Motor neuron (in vitro differentiated cells): ENCODE data around the gene SPRED3. TPM values are rescaled to one million over a fixed set of nuclear protein-coding genes. Genes with fewer than 3 reads are reported as not detected.

ENCODE experiments used
- ATAC-seq, 8 experiments: fragments of 200-7000 bp; cut with Tn5 transposase; replicated peaks in 6 of 8; 2 replicates each; pipeline ENCODE4 v1.8.0; 2021; ENCODE audit warnings: mild to moderate bottlenecking in 8 of 8, moderate library complexity in 8 of 8
- H3K27ac ChIP-seq, 2 donors: fragments of 250-450 bp; sonication (Bioruptor Pico); 2 replicates each; pipeline ENCODE4 v1.9.0; 2021; ENCODE audit warnings: antibody characterized with exemption in 2 of 2, mild to moderate bottlenecking in 2 of 2, moderate library complexity in 1 of 2
- H3K4me1 ChIP-seq, 2 donors: fragments of 250-450 bp; sonication (Bioruptor Pico); replicated peaks in 1 of 2; 2 replicates each; pipeline ENCODE4 v1.6.1; 2021; ENCODE audit warnings: antibody characterized with exemption in 2 of 2, mild to moderate bottlenecking in 2 of 2, moderate library complexity in 1 of 2
- H3K4me3 ChIP-seq, 5 donors: fragments of 250-450 bp; sonication (Bioruptor Pico); 2 replicates each; pipeline ENCODE4 v1.9.0; 2021; ENCODE audit warnings: antibody characterized with exemption in 5 of 5, mild to moderate bottlenecking in 5 of 5, moderate library complexity in 4 of 5
- WGBS, 10 experiments: fragments of 450-650 bp; shearing (Covaris generic); methylation state at CpG; one replicate each; pipeline ENCODE4 v1.0.0; 2022; 5-methylcytosine and 5-hydroxymethylcytosine counted together
- in situ Hi-C, 9 experiments: fragments of 400-800 bp; cut with MboI; loops; one replicate each; pipeline ENCODE4 v1.15.0; 2021; ENCODE audit warnings: low sequenced_read_pairs in 9 of 9, low pct_unique_long_range_greater_than_20kb in 2 of 9; ENCODE audit not compliant: unreplicated experiment in 9 of 9
- total RNA-seq, 8 experiments: library from RNA; unstranded; fragments of 300-600 nt; gene quantifications; 2 replicates each; pipeline versions ENCODE4 v1.2.3 to v1.2.4, GENCODE V29; 2022

The SPRED3 gene
- total RNA-seq, 8 experiments from 2014 or later = 0.87 to 7.6 (median 3.8) TPM

DNA sequence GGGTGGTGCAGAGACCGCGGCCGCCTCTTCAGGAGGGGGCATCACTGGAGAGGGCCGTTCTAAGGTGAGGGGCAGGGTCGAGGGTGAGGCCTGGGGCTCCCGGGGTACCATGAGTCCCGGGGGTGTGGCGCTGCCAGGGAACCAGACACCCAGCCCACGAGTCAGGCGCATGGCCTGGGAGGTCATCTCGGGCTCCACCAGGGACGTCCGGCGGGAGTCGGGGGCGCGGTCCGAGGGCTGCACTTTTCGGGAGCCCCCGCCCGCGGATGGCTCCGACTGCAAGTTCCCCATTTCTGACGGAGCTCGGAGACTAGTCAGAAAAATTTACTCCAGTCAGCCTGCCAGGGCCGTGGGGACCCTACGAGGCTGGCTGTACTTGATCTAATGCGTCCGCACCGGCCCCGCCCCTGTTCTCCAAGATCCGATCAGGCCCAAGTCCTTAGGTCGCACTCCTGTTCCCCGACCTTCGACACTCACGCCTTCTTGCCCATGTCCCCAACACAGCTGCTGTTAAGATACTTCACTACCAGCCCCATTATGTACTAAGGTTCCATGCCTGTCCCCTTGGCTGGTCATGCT, 1.4 kb upstream of the SPRED3 start:
- Histone ChIP-seq H3K4me3 (peak overlapping the region; percentile 74 to 98 (median 77)), H3K4me1 (peaks cover 4 to 14% of the 10 kb centered on the region in 2 donors), H3K27ac (peak overlapping the region; percentile 67 to 80)
- no peak for ATAC-seq
- WGBS, 10 experiments = 0 to 55% (median 11%) methylated on average over 1 to 5 of the region's 36 CpGs; no CpG with 5 or more reads in 5 of the 10 experiments
- in situ Hi-C loops = no loop called here

DNA sequence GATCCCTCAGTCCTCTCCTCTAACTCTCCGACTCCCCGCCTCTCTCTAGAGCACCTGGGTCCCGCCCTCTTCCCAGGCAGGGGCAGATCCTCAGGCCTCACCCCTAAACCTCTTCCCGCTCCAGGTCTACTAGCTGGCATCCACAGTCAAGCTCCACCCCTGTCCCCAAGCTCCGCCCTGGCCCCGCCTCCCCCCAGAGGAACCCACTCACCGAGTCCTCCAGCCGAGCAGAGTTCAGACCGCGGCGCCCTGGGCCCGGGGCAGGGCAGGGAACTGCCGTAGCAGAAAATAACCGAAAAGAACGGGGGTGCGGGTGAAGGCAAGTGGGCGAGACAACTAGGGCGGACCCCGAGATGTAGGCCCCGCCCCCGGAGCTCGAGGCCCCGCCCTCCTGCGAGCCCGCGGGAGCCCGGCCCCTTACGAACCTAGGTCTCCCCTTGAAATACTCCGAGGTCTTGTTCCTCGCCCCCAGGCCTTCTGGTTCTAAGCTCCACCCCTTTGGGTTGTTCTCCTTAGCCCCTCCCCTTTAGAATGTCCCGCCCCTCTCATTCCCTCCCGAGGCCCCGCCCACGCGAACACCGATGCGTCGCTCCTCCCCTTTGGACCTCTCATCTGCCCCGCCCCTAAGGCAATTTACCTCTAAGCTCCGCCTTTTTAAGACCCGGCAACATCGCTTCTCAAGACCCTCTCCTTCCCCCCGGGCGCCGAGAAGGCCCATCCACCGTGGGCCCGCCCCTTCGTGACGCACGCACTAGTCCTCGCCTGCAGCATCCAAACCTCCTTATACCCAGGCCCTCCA, 748 bp upstream of the SPRED3 start, which contains the start of gene GGN:
TSS of gene GGN (minus strand) at position 485 of the 799 bp plus-strand sequence. CDS start 773 bp downstream, outside the sequence.
- in situ Hi-C loops = no loop called here

DNA sequence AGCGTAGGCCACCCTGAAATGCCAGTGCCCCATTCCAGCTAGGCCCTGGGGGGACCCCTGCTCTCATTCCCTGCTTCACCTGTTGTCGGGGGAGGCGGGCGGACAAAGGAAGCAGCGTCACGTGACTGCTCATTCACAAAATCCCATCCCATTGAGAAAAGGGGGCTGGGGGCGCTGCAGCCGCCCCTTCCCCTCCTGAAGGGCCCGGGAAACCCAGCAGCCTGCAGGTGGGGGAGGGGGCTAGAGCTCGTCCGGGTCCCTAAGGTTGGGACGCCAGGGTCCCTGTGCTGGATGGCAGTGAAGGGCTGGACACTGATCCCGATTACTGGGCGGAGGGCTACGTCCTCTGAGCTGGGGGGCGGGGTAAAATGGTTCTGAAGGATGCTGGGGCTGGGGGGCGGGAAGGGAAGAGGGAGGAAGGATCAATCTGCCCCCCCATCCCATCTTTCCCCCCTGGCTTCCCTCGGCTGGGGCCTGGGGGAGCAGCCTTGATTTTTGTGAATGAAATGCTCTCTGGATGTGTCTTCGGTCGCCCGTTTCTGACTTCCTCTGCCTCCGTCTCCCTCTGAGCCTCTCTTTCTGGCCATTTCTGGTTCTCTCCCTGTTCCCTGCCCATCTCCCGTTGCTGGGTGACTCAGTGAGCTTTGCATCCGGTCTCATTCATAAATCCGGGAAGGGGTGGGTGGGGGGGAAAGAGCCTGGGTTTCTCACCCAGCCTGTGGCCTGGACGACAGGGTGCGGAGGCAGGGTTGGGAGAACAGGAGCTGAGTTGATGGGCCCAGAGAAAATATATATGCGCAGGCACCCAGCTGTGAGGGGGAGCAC, 816 bp downstream of the SPRED3 start:
- peak in 7 of 8 experiments; percentile 7 to 38 (median 12) for ATAC-seq
- peaks cover 4 to 14% of the 10 kb centered on the region in 2 donors for H3K4me1 ChIP-seq
- in situ Hi-C loops = no loop called here
- peak overlapping the region; percentile 67 to 80 for H3K27ac ChIP-seq
- WGBS, 10 experiments = 0% methylated on average over 1 to 5 of the region's 28 CpGs; no CpG with 5 or more reads in 7 of the 10 experiments
- H3K4me3 ChIP-seq = peak overlapping the region; percentile 74 to 98 (median 77)

More for the DNA sequence above, 748 bp upstream of the SPRED3 start, which contains the start of gene GGN:
- Histone ChIP-seq H3K4me1 (peaks cover 4 to 14% of the 10 kb centered on the region in 2 donors), H3K4me3 (peak within 1 kb of the TSS; percentile 74 to 98 (median 77)), H3K27ac (peak within 1 kb of the TSS; percentile 67 to 80)
- WGBS, 10 experiments = 27% methylated on average over 3 of the region's 51 CpGs; no CpG with 5 or more reads in 9 of the 10 experiments
- ATAC-seq = peak; percentile 51 to 83 (median 74)

- in situ Hi-C loops = no loop called here
- 0 to 40% (median 40%) methylated on average over 1 of the region's 22 CpGs; no CpG with 5 or more reads in 7 of the 10 experiments for WGBS, 10 experiments
- Histone ChIP-seq H3K4me3 (peak overlapping the region; percentile 74 to 98 (median 77)), H3K27ac (peak overlapping the region in 1 of 2 donors; percentile 6), H3K4me1 (peaks cover 4 to 14% of the 10 kb centered on the region in 2 donors)
- no peak for ATAC-seq
Observed at GRCh38 chr19:38389957-38390924, 1.7 kb downstream of the SPRED3 start.

DNA sequence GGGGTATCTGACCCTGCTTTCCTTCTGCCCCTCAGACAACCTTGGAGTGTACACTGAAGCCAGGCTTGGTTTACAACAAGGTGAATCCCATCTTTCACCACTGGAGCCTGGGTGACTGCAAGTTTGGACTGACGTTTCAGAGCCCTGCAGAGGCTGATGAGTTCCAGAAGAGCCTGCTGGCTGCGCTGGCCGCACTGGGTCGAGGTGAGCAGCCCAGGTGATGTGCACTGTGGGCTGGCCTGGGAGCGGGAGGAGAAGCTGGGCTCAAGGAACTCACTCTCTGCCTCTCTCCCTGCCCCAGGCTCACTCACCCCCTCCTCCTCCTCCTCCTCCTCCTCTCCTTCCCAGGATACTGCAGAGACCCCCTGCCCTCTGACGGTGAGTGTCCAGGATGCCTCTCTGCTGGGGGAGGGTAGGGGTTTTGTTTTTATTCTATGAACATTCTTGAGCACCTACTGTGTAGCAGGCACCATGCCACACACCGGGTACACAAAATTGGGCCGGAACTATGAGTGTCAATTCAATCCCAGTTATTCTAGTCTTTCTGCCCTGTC, 3.5 kb downstream of the SPRED3 start:
- in situ Hi-C loops = no loop called here
- no peak overlapping the region for H3K27ac ChIP-seq
- no peak overlapping the region for H3K4me3 ChIP-seq
- ATAC-seq = no peak
- H3K4me1 ChIP-seq = peaks cover 4 to 8% of the 10 kb centered on the region in 2 donors
- WGBS, 10 experiments = 0 to 86% (median 68%) methylated on average over 1 to 4 of the region's 8 CpGs; no CpG with 5 or more reads in 5 of the 10 experiments

DNA sequence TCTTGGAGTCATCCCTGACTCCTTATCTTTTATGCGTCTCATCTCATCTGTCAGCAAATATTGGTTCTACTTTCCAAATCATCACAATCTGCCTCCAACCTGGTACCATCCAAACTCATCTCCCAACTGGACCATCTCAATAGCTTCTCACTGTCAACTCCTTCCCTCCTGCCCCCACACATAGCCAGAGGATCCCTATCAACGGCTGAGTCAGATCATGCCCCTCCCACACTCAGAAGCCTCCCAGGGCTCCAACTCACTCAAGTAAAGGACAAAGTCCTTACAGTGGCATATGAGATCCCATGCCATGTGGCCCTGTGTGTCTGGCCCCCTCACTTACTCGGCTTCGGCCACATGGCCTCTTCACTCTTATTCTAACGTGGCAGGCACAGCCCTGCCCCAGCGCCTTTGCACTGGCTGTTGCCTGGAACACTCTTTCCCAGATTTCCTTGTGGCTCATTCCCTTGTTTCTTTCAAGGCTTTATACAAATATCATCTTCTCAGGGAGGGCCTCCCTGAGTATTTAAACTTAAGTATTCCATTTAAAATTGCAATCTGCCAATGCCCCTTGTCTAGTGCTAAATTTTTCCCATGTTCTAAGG, 4.3 kb downstream of the SPRED3 start:
- in situ Hi-C loops = no loop called here
- Histone ChIP-seq H3K4me1 (peaks cover 4 to 5% of the 10 kb centered on the region in 2 donors), H3K27ac (no peak overlapping the region), H3K4me3 (no peak overlapping the region)
- 20 to 100% (median 70%) methylated on average over 1 to 6 of the region's 6 CpGs; no CpG with 5 or more reads in 1 of the 10 experiments for WGBS, 10 experiments
- ATAC-seq = peak in 1 of 8 experiments; percentile 4

DNA sequence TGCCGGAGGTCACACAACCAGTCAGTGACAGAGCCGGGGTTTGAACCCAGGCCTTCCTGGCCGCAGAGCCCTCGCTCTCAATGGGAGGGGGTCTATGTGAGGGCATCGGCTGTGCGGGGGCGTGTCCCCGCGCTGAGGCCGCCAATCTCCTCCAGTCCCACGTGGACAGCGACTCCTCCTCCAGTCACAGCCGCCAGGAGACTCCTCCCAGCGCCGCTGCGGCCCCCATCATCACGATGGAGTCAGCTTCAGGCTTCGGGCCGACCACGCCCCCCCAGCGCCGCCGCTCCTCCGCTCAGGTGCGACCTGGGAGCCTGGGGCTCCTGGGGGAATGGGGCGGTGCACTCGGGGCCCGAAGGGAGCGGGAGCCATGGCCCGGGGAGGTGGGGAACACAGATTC, 6.0 kb downstream of the SPRED3 start:
- in situ Hi-C loops = no loop called here
- Histone ChIP-seq H3K4me3 (no peak overlapping the region), H3K27ac (no peak overlapping the region), H3K4me1 (peaks cover 4 to 5% of the 10 kb centered on the region in 2 donors)
- peak in 6 of 8 experiments; percentile 11 to 75 (median 44) for ATAC-seq
- 20 to 60% (median 40%) methylated on average over 1 to 3 of the region's 30 CpGs; no CpG with 5 or more reads in 7 of the 10 experiments for WGBS, 10 experiments

- WGBS, 10 experiments = 60 to 100% (median 84%) methylated on average over 1 to 39 of the region's 86 CpGs; no CpG with 5 or more reads in 6 of the 10 experiments
- Histone ChIP-seq H3K27ac (no peak overlapping the region), H3K4me1 (no peaks in the 10 kb centered on the region), H3K4me3 (no peak overlapping the region)
- in situ Hi-C loops = no loop called here
- peak in 2 of 8 experiments; percentile 10 to 11 for ATAC-seq
Observed at GRCh38 chr19:38395381-38396114, 7.1 kb downstream of the SPRED3 start.

DNA sequence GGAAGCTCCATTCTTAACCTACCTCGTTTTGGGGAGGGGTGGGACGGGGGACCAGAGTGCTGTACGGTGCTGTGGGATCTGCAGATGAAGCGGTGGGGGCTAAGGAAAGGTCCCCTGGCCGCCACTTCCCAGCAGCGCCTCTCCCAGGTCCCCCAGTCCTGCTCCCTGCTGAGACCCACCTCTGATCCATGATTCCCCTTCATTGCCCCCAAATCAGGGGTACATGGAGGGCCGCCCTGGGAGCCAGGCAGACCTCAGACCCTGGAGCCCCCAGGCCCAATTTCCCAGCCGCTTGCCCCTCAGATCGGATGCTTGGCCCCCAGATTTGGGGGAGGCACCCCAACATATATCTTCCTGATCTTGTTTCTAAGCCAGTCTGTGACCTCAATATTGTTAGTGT, 10.6 kb downstream of the SPRED3 start:
- no peak for ATAC-seq
- Histone ChIP-seq H3K4me3 (no peak overlapping the region), H3K4me1 (peaks cover 3 to 8% of the 10 kb centered on the region in 2 donors), H3K27ac (no peak overlapping the region)
- WGBS, 10 experiments = 0 to 50% (median 40%) methylated on average over 1 to 2 of the region's 9 CpGs; no CpG with 5 or more reads in 7 of the 10 experiments
- in situ Hi-C loops = no loop called here

DNA sequence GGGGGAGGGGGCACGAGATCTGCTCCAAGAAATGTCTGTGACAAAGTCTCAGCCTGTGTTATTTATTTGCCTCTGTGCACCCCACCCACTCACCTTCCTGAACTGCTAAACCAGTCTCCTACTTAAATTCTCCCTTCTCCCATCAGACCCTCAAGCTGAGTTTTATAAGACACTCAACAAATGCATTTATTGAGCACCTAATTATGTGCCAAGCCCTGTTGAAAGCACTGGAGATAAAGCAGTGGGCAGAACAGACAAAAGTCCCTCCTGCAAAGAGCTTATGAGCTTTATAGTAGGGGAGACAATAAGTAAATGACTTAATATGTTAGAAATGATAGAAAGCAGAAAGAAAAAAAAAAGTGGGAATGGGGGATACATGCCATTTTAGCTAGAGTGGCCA, 11.0 kb downstream of the SPRED3 start:
- ATAC-seq = no peak
- WGBS, 10 experiments = no CpG with 5 or more reads among the region's 1 CpG
- H3K27ac ChIP-seq = no peak overlapping the region
- in situ Hi-C loops = no loop called here
- H3K4me3 ChIP-seq = no peak overlapping the region
- peaks cover 3 to 8% of the 10 kb centered on the region in 2 donors for H3K4me1 ChIP-seq
